Ascending aorta (tissue), 2 donors: Measurements from ENCODE around the gene F2RL2. TPM values are rescaled to one million over a fixed set of nuclear protein-coding genes. Genes with fewer than 3 reads are reported as not detected.

ENCODE experiments used
- DNase-seq, 2 donors: peaks; one replicate each; pipeline ENCODE4 v3.0.0-alpha.2; 2019; ENCODE audit warnings: low spot score in 2 of 2
- H3K27ac ChIP-seq, 2 donors: fragments of 200-600 bp; sonication (generic); one replicate each; pipeline ENCODE4 v1.5.1; 2016 to 2017; ENCODE audit warnings: mild to moderate bottlenecking in 1 of 2
- H3K27me3 ChIP-seq: fragments of 200-600 bp; sonication (generic); one replicate; pipeline ENCODE4 v1.5.1; 2017
- H3K36me3 ChIP-seq, 2 donors: fragments of 200-600 bp; sonication (generic); one replicate each; pipeline ENCODE4 v1.5.1; 2016
- H3K4me1 ChIP-seq, 2 donors: fragments of 200-600 bp; sonication (generic); one replicate each; pipeline ENCODE4 v1.5.1; 2016 to 2017; ENCODE audit warnings: mild to moderate bottlenecking in 1 of 2
- H3K4me3 ChIP-seq, 2 donors: fragments of 200-600 bp; sonication (generic); one replicate each; pipeline ENCODE4 v1.5.1; 2016 to 2017; ENCODE audit warnings: mild to moderate bottlenecking in 1 of 2
- H3K9me3 ChIP-seq, 2 donors: fragments of 200-600 bp; sonication (generic); one replicate each; pipeline ENCODE4 v1.5.1; 2016
- intact Hi-C: fragments of 100-400 bp; cut with DNase I; formaldehyde crosslinking; loops from one replicate; pipeline ENCODE4 v1.15.1; 2023
- total RNA-seq: library from RNA; depleted of rRNA; stranded (reverse); fragments of >200 nt; gene quantifications from one replicate; pipeline ENCODE4 v1.1.0, GENCODE V29; 2016
- TF ChIP-seq, protein P1 (sequence below), 3 experiments: fragments of 200-600 bp in 2 of 3; fragments of 450-650 bp in 1 of 3; sonication (generic) in 2 of 3; IDR thresholded peaks; one replicate each; pipeline ENCODE4 v1.5.1; 2016 to 2019; ENCODE audit warnings: antibody characterized with exemption in 3 of 3, mild to moderate bottlenecking in 1 of 3, moderate library complexity in 1 of 3

Gene F2RL2, protein sequence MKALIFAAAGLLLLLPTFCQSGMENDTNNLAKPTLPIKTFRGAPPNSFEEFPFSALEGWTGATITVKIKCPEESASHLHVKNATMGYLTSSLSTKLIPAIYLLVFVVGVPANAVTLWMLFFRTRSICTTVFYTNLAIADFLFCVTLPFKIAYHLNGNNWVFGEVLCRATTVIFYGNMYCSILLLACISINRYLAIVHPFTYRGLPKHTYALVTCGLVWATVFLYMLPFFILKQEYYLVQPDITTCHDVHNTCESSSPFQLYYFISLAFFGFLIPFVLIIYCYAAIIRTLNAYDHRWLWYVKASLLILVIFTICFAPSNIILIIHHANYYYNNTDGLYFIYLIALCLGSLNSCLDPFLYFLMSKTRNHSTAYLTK
- total RNA-seq: not detected

DNA sequence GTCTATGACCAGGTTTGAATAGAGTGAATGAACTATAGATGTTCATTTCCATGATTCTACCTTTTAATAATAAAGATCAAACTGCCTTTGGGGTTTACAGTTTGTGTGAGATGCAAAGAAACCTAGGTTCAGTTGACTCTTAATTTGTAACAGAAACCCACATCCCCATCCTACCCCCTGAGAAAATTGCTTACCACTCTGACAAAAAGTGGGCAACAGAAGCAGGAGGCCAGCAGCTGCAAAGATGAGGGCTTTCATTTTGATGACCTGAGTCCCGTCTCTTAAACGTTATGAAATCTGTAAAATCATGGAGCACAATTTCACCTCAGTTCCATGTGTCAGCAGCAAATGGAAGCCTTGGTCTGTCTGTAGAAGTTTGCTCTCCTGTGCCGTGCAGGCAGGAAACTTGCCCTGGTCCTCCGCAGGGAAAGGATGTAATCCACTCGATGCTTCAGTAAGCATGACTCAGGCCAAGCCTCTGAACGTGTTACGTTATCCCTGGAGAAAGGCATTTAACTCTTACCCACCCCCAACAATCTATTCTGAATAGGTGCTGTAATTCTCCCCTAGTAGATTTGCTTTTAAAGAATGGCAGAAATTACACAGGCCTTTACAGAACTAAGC lies at the start of gene F2RL2:
Gene F2RL2 (minus strand): TSS at position 431 of the 624 bp plus-strand sequence. CDS start 173 bp downstream, at position 258.
- H3K27ac ChIP-seq: no peak within 1 kb of the TSS
- no peaks in the 10 kb centered on the region for H3K9me3 ChIP-seq
- H3K4me3 ChIP-seq: no peak within 1 kb of the TSS
- no peaks in the 10 kb centered on the region for H3K27me3 ChIP-seq
- intact Hi-C loops: no loop called here
- no peak for DNase-seq
- H3K4me1 ChIP-seq: no peaks in the 10 kb centered on the region
- TF ChIP-seq, protein P1, sequence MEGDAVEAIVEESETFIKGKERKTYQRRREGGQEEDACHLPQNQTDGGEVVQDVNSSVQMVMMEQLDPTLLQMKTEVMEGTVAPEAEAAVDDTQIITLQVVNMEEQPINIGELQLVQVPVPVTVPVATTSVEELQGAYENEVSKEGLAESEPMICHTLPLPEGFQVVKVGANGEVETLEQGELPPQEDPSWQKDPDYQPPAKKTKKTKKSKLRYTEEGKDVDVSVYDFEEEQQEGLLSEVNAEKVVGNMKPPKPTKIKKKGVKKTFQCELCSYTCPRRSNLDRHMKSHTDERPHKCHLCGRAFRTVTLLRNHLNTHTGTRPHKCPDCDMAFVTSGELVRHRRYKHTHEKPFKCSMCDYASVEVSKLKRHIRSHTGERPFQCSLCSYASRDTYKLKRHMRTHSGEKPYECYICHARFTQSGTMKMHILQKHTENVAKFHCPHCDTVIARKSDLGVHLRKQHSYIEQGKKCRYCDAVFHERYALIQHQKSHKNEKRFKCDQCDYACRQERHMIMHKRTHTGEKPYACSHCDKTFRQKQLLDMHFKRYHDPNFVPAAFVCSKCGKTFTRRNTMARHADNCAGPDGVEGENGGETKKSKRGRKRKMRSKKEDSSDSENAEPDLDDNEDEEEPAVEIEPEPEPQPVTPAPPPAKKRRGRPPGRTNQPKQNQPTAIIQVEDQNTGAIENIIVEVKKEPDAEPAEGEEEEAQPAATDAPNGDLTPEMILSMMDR (IDR thresholded peaks at IDR 0.05): no peak
- H3K36me3 ChIP-seq: no peaks in the 10 kb centered on the region

DNA sequence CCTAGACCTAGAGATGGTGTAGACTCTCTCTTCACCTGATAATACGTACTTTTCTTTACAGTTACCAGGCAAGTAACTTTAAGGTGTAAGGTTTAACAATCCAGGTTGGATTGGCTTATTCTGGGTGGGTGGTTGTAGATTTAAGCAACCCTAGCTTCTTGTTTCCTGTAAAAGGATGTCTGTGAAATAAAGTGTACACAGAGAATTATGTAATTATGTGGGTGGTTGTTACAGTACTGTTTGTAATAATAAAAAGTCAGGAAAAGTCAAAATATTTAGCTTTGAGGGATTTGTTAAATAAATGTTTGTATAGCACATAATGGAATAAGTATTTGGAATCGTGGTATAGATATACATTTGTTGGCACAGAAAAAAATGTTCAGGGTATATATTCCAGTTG lies 49.0 kb upstream of the F2RL2 start:
- Histone ChIP-seq H3K4me1 (no peaks in the 10 kb centered on the region), H3K27ac (no peak overlapping the region), H3K36me3 (no peaks in the 10 kb centered on the region), H3K9me3 (no peaks in the 10 kb centered on the region), H3K27me3 (no peaks in the 10 kb centered on the region), H3K4me3 (no peak overlapping the region)
- no peak for DNase-seq
- TF ChIP-seq, protein P1 (IDR thresholded peaks at IDR 0.05): no peak
- intact Hi-C loops: no loop called here

DNA sequence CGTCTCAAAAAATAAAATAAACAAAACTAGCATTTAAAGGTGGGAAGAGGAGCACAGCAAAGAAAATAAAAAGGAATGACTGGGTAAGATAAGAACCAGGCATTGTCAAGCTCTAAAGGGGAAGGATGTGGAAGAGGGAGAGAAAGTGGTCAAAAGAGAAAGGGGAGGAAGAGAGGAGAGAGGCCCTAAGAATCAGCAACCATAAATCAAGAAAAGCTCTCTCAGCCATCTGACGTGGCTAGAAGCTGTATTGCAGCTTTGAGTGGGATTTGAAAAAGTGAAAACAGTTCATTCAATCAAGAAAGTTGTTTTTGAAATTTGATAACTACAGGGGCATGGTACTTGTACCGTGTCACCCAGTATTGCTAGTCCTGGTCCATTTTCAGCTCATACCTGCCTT lies 47.3 kb upstream of the F2RL2 start:
- no peak for DNase-seq
- intact Hi-C loops: no loop called here
- Histone ChIP-seq H3K36me3 (no peaks in the 10 kb centered on the region), H3K27ac (no peak overlapping the region), H3K27me3 (no peaks in the 10 kb centered on the region), H3K9me3 (no peaks in the 10 kb centered on the region), H3K4me1 (no peaks in the 10 kb centered on the region), H3K4me3 (no peak overlapping the region)
- TF ChIP-seq, protein P1 (IDR thresholded peaks at IDR 0.05): no peak

DNA sequence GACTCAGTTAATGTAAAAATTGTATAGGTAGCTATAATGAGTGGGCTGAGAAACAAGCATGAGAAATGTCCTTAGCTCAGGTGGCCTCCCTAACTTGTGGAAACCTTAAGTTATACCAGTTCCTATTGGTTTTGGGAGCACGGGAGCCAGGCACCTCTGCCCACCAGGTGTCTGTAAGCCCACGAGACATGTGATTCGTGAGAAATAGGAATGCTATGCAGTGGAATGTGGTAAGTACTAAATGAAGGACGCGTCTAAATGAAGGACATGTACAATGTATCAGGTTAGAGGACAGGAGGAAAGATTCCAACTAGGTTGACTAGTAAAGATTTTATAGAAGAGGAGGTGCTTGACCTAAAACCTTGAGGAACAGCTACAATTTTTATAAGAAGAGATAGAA lies 46.0 kb upstream of the F2RL2 start:
- TF ChIP-seq, protein P1 (IDR thresholded peaks at IDR 0.05): no peak
- DNase-seq: no peak
- H3K27ac ChIP-seq: no peak overlapping the region
- intact Hi-C loops: no loop called here
- H3K36me3 ChIP-seq: no peaks in the 10 kb centered on the region
- H3K9me3 ChIP-seq: no peaks in the 10 kb centered on the region
- H3K27me3 ChIP-seq: no peaks in the 10 kb centered on the region
- H3K4me3 ChIP-seq: no peak overlapping the region
- no peaks in the 10 kb centered on the region for H3K4me1 ChIP-seq

DNA sequence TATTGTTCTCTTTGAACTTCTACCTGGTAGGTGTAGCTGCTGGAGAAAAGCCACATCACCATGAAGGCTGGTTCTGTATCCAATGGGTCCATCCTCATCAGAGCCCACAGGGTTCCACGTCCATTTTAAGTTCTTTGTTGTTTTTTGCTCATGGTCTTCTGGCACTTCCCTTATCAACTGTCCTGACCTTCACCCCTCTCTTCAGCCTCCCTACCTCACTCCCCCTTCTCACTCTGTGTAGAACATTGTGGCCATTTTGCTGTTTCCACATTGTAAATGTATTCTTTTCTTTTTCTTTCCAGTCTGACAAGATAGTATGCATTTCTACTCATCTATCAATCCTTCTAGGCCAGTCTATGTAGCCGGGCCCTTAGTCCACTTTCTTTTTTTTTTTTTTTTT lies 44.3 kb upstream of the F2RL2 start:
- Histone ChIP-seq H3K4me3 (no peak overlapping the region), H3K4me1 (no peaks in the 10 kb centered on the region), H3K27ac (no peak overlapping the region), H3K36me3 (no peaks in the 10 kb centered on the region), H3K27me3 (no peaks in the 10 kb centered on the region), H3K9me3 (no peaks in the 10 kb centered on the region)
- DNase-seq: no peak
- TF ChIP-seq, protein P1 (IDR thresholded peaks at IDR 0.05): no peak
- intact Hi-C loops: no loop called here
